GM18867 (cell line): Measurements from ENCODE around the gene RBM20.

Experiments
- ATAC-seq: cut with Tn5 transposase; IDR thresholded peaks from one replicate; pipeline ENCODE4 v1.9.1; 2021; ENCODE audit warnings: mild to moderate bottlenecking, moderate library complexity; ENCODE audit not compliant: unreplicated experiment

RBM20 gene

DNA sequence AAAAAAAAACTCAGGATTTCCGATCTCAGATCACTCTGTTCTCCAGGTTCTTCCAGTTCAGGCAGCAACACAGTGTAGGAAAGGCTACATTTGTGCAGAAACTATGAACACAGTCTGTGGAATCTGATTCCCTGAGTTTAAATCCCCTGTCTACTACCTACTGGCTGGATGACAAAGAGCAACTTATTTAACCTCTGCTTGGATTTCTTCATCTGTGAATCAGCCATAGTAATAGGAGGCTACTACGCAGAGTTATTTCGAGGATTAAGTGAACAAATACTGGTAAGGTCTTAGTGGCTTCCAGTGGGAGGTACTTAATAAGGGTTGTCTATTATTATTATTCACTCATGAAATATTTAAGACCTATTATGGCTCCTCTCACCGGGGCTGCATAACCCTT lies 183.3 kb downstream of the RBM20 start:
- no peak for ATAC-seq

DNA sequence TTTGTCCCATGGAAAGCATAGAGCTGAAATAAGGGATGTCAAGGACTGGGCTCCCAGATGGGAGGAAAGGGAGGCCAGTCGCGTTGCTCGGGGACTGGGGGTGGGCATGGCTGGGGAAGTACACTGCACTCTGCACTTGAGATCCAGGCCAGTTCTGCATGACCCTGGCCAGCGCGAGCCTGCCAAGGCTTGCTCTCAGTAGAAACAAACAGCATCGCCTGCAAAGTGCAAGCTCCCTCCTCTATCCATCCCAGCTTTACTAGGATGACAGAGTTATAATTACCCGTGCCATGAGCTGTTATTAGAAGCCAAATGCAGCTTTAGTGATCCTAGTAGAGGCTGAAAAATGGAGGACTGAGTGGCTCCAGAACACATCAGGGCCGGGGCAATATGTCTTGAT lies 183.7 kb downstream of the RBM20 start:
- ATAC-seq, result no peak

DNA sequence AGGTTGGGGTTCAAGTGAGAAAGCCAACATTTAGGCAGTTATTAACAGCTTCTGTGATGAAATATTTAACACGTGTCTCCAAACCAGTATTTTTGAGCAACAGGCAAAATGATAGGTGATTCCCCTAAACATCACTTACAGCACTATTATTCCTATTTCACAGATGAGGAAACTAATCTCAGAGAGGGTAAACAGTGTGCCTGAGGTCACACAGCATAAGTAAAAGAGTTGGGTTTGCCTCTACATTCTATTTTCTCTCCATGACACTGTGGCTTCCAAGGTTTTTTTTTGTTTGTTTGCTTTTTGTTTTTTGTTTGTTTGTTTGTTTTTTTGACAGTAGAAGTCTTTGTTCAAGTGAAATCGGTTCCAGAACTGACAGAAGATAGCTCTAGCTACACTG lies 184.4 kb downstream of the RBM20 start:
- ATAC-seq, result no peak

DNA sequence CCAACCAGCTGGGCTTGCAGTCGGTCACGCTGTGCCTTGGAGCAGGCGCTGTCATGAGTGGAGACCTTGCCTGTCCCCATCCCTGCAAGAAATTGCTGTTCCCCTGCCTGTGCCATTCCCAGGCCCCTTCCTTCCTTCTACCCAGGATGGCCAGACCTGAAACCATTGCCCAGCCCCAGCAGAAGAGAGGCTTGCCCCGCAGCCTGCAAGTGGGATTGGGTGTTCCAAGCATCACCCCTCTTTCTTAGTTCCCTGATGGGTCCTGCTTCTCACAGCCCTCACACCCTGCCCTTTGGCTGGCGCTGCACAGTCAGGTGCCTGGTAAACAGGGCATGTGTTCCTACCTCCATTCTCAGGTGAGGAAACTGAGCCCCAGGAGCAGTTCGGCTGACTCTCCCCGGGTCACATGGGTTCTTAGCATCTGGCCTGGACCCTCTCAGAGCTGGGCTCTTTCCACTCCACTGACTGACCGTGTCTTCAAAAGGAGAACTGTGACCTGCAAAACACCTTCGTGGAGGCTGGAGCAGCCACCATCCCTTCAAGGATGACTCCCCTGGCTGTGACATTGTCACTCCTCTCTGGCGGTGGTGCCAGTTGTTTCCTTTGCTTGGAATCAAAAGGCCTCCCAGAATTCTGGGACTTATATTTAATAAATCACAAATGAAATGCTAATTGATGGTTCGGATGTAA lies 185.7 kb downstream of the RBM20 start:
- ATAC-seq, result no peak

DNA sequence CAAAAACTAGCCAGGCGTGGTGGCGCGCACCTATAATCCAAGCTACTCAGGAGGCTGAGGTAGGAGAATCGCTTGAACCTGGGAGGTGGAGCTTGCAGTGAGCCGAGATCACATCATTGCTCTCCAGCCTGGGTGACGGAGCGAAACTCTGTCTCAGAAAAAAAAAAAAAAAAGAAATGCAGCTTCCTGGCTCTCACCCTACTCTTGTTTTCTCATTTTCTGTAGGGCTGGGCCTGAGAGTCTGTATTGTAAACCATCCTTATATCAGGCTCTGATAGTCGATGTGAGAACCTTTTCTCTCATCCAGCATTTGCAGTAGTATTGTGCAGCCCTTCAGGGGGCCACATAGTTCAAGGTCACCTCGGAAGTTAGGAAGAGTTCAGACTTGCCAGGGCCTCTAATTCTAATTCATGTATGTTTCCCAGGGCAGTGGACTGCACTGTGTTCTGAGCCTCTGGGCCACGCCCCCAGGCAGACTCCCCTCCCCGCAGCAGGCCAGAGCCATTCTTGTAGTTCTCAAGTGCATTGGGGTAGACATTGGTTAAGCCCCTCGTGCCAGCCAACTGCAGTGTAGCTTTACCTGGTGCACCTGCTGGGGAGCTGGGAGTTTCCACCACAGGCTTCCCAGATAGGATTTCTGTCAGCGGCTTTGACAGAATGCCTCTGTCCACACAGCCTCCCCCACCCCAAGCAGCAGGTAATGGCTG lies 189.3 kb downstream of the RBM20 start:
- no peak for ATAC-seq

DNA sequence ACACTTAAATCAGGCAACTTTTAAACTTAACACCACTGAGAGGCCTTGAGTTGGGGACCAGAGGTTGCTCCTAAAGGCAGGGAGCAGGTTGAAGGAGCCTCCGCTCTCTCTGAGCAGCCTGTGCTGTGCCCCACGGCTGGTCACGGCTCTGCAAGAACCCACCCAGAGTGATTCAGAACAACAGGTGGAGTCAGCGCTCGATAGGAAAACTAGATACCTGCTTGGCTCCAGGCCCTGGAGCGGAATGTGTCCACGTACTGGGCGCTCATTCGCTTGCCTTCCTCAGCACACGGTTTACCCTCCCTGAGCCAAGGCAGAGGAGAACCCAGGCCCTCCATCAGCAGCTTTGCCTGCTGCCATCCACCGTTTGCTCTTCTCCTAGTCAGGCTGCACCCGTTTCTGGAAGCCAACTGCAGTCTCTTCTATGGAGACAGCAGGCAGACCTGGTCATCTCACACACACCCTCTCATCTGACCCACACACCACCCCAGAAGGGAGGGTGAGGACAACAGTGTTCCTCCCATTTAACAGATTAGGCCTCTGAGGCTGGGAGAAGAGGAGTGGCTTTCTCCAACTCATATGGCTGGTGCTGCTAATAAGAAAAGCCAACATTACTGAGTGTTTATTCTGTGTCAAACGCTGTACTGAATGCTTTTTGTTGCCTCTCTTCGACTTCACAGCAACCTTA lies 189.9 kb downstream of the RBM20 start:
- no peak for ATAC-seq

DNA sequence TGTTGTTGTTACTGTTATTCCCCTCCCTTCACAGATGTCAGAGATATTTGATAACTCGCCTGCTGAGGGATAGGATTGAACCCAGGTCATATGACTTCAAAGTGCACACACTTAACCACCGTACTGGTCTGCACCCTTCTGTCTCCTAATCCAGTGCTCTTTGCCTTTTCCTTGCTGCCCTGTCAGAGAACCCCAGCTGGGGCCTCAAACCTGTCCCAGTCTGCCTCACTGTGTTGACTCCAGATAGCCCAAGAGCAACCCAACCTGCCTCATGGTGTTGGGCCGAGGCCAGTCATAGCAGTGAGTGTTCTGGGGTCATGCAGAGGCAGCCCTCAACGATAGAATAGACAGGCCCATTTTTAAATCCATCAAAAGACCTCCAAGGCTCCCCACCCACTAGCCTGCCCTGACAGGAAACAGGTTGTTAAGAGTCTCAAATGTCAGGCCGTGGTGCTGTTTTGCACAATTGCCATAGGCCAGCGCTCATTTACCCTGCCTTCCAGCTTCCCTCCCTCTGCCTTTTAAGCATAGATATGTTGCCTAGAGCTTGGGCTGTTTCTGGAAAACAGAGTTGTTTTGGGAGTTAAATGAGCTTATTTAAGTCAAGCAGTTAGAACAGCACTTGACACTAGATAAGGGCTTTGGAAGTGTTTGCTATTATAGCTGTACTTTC lies 190.6 kb downstream of the RBM20 start:
- no peak for ATAC-seq

DNA sequence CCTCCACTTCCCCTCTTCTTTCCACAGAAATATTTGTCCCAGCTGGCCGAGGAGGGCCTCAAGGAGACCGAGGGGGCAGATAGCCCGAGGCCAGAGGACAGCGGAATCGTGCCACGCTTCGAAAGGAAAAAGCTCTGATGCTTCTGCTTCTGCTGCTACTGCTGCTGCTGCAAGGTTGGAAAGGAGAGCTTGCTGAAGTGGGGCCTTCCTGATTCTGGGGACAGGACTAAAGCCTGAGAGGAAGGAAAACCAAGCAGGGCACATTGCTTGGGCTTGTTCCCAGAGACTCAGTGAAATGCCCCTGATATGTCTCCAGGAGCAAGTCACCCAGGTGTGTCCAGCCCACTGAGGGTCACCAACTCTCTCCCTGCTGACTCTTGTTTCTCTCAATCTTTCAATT lies 191.7 kb downstream of the RBM20 start:
- ATAC-seq, result no peak

DNA sequence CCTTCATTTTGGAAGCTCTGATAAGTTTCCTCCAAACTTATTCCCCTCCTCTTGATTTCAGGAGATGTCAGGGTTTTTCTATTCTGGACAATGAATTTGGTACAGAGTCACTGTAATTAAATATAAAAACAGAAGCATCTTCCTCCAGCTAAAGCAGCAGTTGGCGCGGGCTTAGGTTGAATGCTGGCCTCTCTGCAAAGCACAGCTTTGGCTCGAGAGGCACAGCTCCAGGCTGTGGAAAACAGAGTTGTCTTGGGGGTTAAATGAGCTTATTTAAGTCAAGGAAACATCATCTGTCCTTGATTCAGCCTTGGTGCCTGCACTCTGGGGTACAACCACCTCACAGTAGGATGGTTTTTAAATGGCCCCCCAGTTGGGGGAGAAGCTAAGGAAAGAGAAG lies 192.6 kb downstream of the RBM20 start:
- ATAC-seq, result no peak

DNA sequence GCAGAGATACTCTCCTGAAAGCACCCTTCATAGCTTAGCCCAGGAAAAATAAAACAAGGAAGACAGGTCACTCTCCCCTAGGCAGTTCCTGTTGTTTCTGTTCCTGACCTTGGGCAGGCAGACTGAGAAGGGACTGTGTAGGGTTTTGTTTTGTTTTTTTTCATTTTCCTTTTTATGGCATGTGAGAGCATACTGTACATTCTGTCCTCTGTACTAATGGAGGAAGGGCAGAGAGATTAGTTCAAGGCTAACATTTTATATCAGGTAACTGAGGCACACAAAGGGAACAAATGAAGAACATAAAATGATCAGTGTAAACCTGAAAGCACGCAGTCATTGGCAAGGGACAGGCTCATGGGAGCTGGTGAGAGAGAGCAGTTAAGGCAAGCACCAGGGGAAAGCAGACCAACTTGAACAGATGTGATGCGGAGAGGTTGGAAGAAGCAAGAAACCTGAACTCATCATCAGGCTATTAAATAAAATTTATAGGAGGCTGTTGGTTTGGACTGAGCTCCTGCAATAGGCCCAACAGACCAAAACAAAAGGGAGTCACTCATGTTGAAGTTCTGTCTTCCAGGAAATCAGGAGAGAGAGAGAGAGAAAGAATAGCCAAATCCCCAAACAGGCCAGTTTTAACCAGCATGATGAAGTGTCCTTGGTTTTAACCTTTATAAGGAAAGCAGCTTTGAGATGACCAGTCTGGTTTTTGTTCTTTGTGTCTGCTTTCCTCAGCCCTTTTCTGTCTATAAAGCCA lies 193.5 kb downstream of the RBM20 start:
- no peak for ATAC-seq

DNA sequence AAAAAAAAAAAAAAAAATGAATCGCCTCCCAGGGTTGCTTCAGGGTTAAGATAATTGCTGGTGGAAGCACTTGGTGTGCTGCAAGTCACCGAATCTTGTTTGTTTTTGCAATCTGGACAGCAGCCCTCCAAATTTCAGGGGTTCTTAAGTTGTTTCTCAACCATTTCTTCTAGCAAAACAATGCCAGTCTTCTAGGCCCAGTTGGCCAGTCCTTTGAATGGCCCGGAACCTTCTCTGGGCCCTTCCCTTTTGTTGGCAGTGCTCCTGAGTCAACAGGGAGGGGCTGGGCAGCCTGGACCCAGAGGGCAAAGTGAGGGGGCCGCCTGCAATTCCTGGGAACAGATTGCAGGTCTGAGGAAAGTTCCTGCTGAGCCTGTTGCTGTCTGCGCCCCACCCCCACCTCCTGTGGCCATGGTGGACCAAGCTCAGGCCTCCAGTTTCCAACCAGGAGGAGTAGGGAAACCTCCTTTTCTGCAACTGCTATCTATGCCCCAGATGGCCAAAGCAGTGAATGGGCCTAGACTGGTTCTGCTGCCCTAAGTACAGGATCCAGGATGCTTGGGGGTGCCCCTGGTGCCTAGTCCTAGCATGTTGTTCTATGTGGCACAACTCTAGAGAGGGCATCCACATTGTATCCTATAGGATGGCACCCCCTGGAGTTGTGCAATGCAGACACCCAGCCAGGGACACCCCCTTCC lies 196.2 kb downstream of the RBM20 start:
- no peak for ATAC-seq

DNA sequence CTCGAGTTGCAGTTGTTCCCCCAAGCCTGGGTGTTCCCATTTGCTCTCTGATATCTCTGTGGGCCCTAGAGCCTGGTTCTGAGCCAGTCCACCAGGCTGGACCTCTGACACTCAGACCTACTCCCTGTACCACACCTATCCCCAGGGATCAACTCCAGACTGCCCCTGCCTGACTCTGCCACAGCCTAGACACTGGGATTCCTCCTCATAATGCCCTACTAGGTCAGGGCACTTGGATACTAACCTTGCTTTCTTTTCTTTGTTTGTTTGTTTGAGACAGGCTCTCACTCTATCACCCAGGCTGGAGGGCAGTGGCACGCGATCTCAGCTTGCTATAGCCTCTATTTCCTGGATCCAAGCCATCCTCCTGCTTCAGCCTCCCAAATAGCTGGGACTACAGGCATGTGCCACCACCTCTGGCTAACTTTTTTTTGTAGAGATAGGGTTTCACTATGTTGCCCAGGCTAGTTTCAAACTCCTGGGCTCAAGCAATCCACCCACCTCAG lies 196.8 kb downstream of the RBM20 start:
- ATAC-seq, result no peak

DNA sequence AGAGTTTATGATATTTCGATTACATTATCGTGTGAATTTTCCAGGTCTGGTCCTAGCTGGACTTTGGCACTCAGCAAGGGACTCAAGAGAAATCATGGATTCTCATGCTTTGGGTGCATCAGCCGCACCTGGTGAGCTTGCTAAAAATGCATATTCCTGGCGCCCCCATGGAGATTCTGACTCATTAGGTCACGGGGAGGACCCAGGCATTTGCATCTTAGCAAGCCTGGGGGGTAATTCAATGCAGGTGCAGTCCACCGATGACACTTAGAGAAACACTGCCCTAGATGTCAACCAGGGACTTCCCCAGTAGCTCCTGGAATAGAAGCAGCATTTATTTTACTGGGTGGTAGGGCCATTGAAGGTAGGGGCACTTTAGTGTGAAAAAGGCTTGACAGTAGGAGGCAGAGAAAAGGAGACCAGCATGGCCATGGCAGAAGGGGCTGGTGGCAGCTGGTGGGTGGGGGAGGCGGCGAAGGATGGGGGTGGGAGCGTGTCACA lies 197.7 kb downstream of the RBM20 start:
- ATAC-seq, result peak; percentile 71

DNA sequence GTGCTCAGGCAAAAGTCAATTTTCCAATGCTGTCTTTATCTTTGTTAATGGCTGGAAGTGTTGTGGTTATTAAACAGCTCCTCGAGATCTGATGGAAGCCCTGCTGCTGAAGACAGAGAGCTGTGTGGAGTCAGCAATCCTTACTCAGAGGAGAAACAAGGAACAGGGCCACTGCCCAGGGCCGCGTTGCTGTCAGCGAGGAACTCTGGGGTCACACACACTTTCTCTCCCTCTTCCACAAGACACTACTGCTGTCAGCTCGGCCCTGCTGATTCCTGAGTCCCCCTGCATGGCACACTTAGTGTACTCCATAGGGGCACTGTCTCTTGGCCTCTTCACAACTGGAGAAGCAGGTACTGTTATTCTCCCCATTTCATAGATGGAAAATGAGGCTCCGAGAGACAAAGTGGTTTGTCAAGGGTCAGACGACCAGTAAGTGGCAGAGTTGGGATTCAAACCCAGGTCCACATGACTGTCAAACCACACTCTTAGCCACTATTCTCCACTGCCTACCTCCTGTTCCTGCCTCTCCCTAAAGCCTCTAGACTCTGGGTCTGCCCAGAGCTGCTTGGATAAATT lies 198.3 kb downstream of the RBM20 start:
- no peak for ATAC-seq

DNA sequence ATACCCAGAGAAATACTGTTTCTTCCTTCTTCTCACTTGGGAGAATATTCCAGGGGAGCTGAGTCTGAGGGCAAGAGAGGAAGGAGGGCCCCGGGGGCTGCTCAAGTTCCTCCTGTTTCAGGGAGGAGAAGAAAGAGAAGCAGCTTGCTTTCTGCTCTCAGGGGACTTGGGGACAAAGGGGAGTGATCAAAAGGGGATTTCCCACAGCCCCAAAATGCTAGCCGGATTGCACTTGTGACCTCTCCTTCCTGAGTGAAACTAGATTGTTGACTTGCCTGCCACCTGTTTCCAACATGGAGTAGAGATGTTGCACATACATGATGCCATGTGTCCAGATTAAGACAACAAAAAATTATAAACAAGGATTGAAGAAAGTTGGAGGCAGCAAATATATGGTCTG lies 198.9 kb downstream of the RBM20 start:
- ATAC-seq, result peak; percentile 83

DNA sequence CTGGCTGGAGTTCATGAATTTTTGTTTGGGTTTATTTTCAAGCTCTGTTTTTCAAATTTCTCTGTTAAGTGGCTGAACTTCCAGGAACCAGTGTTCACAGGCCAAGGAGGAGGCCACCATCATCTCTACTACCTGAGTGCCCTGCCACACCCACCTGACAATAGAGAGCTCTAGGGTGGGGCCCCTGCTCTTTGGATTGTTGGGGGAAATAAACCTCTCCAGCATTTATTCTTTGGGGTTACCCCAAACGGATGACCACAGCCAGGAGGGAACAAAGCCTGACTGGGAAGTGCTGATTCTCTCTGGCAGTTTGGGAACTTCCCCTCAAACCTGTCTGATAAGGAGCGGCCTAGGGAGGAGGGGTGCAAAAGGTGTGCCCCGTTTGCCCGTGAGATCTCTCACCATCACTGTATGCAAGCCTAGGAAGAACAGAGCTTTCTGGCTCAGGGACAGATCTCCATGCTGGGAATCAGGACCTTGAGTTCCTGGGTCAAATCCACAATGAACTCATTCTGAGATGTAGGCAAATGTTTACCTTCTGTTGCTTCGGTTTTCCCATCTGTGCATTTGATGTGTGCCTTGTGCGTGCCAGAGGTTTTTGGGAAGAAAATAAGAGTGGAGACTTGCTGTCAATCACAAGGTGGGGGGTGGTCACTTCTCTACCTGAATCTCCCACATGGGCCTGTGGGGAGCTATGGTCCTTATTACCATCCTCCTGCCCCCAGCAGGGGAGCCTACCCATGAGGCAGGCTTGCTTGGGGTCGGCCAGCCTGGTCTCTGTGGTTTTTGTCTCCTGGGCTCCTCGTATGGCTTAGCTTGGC lies 199.9 kb downstream of the RBM20 start:
- no peak for ATAC-seq

DNA sequence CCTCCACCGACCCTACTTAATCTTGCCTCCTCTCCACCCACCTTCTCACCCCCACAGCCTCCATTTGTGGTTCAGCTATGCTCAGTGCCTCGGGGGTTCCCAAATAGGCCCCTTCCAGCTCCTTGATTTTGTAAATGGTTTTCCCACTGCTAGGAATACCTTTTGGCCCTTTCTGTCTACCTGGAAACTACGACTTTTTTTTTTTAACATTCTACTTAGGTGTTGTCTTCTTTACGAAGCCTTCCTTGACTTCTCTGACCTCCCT lies 200.4 kb downstream of the RBM20 start:
- ATAC-seq, result no peak

DNA sequence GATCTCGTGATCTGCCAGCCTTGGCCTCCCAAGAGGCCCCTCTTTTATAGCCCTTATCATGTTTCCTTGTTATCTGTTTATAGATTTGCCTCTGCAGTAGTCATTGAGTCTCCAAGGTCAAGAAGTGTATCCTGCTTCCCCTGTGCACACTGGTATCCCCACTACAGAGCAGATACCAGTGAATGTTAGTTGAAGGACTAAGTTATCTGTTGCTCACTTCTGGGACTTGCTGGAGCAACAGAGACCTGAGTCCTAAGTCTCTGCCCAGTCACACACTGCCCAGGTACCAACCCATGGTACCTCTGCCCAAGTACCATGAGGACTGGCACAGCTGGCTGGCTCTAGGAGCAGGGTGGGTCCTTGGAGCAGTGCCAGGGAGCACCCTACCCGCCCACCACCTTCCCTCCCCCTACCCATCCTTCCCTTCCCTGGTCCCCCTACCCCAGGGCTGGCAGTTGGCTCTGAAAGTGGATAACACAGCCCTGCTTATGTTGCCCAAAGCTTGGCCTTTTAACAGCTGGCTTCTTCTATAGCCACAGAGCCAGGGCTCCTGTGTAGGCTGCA lies 201.1 kb downstream of the RBM20 start:
- no peak for ATAC-seq
